ENCODE measurements around the gene NBEA.

The NBEA gene

GRCh38 chr13:35140321-35140720 is 198.3 kb downstream of the NBEA start:
- Histone ChIP-seq H3K36me3 (ENCODE audit: low read depth) (no peaks in the 10 kb centered on the region), H3K4me3 (ENCODE audit: severe bottlenecking) (no peak overlapping the region), H3K9me3 (ENCODE audit: severe bottlenecking) (no peaks in the 10 kb centered on the region), H3K27ac (ENCODE audit: poor library complexity, severe bottlenecking) (no peak overlapping the region), H3K27me3 (ENCODE audit: insufficient read depth, poor library complexity, severe bottlenecking) (no peaks in the 10 kb centered on the region), H3K4me1 (ENCODE audit: insufficient read depth, poor library complexity, severe bottlenecking) (no peaks in the 10 kb centered on the region)
- TF ChIP-seq CTCF (IDR thresholded peaks at IDR 0.05; ENCODE audit: poor library complexity, severe bottlenecking): no peak
- DNase-seq (ENCODE audit: low spot score): no peak
- ATAC-seq (ENCODE audit: low read depth): no peak

DNA sequence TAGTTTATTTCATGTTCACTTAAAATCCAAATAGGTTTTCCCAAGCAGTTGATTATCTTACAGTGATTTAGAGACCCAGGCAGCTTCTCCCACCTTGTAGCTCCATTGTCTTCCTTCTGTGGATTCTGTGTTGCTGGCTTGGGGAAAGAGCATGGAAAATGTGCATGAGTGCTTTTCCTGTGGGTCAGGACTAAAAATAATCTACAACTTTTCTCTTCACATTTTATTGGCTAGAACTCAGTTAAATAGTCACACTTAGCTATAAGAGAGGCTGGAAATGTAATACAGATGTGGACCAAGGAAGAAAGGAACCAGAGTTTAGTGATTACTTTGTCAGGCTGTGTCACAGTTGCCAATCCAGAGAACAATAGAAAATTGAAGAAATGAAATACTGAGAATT is 198.8 kb downstream of the NBEA start:
- Histone ChIP-seq H3K36me3 (ENCODE audit: low read depth) (no peaks in the 10 kb centered on the region), H3K27ac (ENCODE audit: poor library complexity, severe bottlenecking) (no peak overlapping the region), H3K9me3 (ENCODE audit: severe bottlenecking) (no peaks in the 10 kb centered on the region), H3K27me3 (ENCODE audit: insufficient read depth, poor library complexity, severe bottlenecking) (no peaks in the 10 kb centered on the region), H3K4me1 (ENCODE audit: insufficient read depth, poor library complexity, severe bottlenecking) (no peaks in the 10 kb centered on the region), H3K4me3 (ENCODE audit: severe bottlenecking) (no peak overlapping the region)
- TF ChIP-seq CTCF (IDR thresholded peaks at IDR 0.05; ENCODE audit: poor library complexity, severe bottlenecking): no peak
- ATAC-seq (ENCODE audit: low read depth) (no peak), DNase-seq (ENCODE audit: low spot score) (no peak)

- Histone ChIP-seq H3K9me3 (ENCODE audit: severe bottlenecking) (no peaks in the 10 kb centered on the region), H3K27ac (ENCODE audit: poor library complexity, severe bottlenecking) (no peak overlapping the region), H3K4me1 (ENCODE audit: insufficient read depth, poor library complexity, severe bottlenecking) (no peaks in the 10 kb centered on the region), H3K36me3 (ENCODE audit: low read depth) (no peaks in the 10 kb centered on the region), H3K27me3 (ENCODE audit: insufficient read depth, poor library complexity, severe bottlenecking) (no peaks in the 10 kb centered on the region), H3K4me3 (ENCODE audit: severe bottlenecking) (no peak overlapping the region)
- ATAC-seq (ENCODE audit: low read depth): no peak
- DNase-seq (ENCODE audit: low spot score): no peak
- no peak for TF ChIP-seq CTCF (IDR thresholded peaks at IDR 0.05; ENCODE audit: poor library complexity, severe bottlenecking)
These were observed 201.1 kb downstream of the NBEA start for GRCh38 chr13:35143123-35143522.

GRCh38 chr13:35144166-35144890 is 202.3 kb downstream of the NBEA start:
- DNase-seq (ENCODE audit: low spot score): no peak
- TF ChIP-seq CTCF (IDR thresholded peaks at IDR 0.05; ENCODE audit: poor library complexity, severe bottlenecking): no peak

DNA sequence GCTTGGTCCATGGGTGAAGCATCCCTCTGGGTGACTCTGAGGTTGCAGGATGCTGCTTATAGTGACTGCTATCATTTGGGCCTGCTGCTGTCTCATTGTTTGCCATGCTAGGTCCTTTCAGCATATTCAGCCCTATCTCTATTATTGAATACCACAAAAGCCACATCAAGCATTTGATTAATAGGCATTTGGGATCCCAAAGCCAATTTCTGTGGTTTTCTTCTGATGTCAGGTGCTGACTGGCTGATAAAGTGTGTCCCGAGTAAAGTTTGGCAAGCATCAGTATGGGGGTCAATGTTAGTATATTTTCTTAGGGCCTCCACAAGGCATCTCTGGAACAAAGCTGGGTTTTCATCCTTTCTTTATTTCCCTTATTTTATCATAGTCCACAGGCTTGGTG is 204.6 kb downstream of the NBEA start:
- no peaks in the 10 kb centered on the region for H3K4me1 ChIP-seq (ENCODE audit: insufficient read depth, poor library complexity, severe bottlenecking)
- no peak overlapping the region for H3K27ac ChIP-seq (ENCODE audit: poor library complexity, severe bottlenecking)
- H3K36me3 ChIP-seq (ENCODE audit: low read depth): no peaks in the 10 kb centered on the region
- H3K4me3 ChIP-seq (ENCODE audit: severe bottlenecking): no peak overlapping the region
- no peaks in the 10 kb centered on the region for H3K9me3 ChIP-seq (ENCODE audit: severe bottlenecking)
- H3K27me3 ChIP-seq (ENCODE audit: insufficient read depth, poor library complexity, severe bottlenecking): no peaks in the 10 kb centered on the region
- ATAC-seq (ENCODE audit: low read depth) (no peak), DNase-seq (ENCODE audit: low spot score) (no peak)
- no peak for TF ChIP-seq CTCF (IDR thresholded peaks at IDR 0.05; ENCODE audit: poor library complexity, severe bottlenecking)

More at GRCh38 chr13:35144166-35144890, 202.3 kb downstream of the NBEA start:
- no peaks in the 10 kb centered on the region for H3K36me3 ChIP-seq (ENCODE audit: low read depth)
- ATAC-seq (ENCODE audit: low read depth): no peak
- no peaks in the 10 kb centered on the region for H3K27me3 ChIP-seq (ENCODE audit: insufficient read depth, poor library complexity, severe bottlenecking)
- H3K4me1 ChIP-seq (ENCODE audit: insufficient read depth, poor library complexity, severe bottlenecking): no peaks in the 10 kb centered on the region
- no peak overlapping the region for H3K27ac ChIP-seq (ENCODE audit: poor library complexity, severe bottlenecking)
- H3K4me3 ChIP-seq (ENCODE audit: severe bottlenecking): no peak overlapping the region
- no peaks in the 10 kb centered on the region for H3K9me3 ChIP-seq (ENCODE audit: severe bottlenecking)

Data from RWPE2 (cell line).